ENCODE results near the gene CHPT1.

DNA sequence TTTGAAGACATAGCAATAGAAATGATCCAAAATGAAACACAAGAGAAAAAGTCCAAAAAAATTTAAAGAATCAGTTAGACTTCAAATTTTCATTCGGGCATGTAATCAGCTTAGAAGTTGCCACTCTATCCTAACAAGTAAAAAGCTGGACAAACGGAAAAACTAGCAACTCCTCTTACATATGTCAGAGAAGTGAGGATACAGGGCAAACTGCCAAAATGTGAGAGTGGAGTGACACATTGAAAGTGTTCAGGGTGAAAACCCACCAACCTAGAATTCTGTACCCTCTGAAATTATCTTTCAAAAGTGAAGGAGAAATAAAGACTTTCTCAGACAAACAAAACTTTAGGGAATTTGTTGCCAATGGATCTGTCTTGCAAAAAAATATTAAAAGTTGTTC, 42.0 kb upstream of the CHPT1 start:
- no peak for TF ChIP-seq CTCF (IDR thresholded peaks at IDR 0.05)
- no peak for TF ChIP-seq POLR2A (IDR thresholded peaks at IDR 0.05)
